Ishikawa (cell line): Measurements from ENCODE around the gene SCFD2.

Experiments
- CEBPB ChIP-seq: IDR thresholded peaks from 2 replicates; pipeline ENCODE4 v1.6.1; 2012
- CREB1 ChIP-seq: IDR thresholded peaks from 2 replicates; pipeline ENCODE4 v1.6.1; 2012; ENCODE audit warnings: low read depth
- EGR1 ChIP-seq: IDR thresholded peaks from 2 replicates; pipeline ENCODE4 v1.6.1; 2012
- EP300 ChIP-seq: IDR thresholded peaks from 2 replicates; pipeline ENCODE4 v1.6.1; 2012; ENCODE audit warnings: borderline replicate concordance
- FOXM1 ChIP-seq: IDR thresholded peaks from 2 replicates; pipeline ENCODE4 v1.6.1; 2012; ENCODE audit warnings: low read depth, borderline replicate concordance
- MAX ChIP-seq: IDR thresholded peaks from 2 replicates; pipeline ENCODE4 v1.6.1; 2012
- NFIC ChIP-seq: IDR thresholded peaks from 2 replicates; pipeline ENCODE4 v1.6.1; 2012
- RAD21 ChIP-seq: IDR thresholded peaks from 2 replicates; pipeline ENCODE4 v1.6.1; 2012; ENCODE audit warnings: low read depth
- REST ChIP-seq: IDR thresholded peaks from 2 replicates; pipeline ENCODE4 v1.6.1; 2012; ENCODE audit warnings: low read depth, mild to moderate bottlenecking
- TAF1 ChIP-seq: IDR thresholded peaks from 2 replicates; pipeline ENCODE4 v1.6.1; 2012; ENCODE audit warnings: low read depth, mild to moderate bottlenecking
- TCF12 ChIP-seq: IDR thresholded peaks from 2 replicates; pipeline ENCODE4 v1.6.1; 2012; ENCODE audit warnings: low read depth
- TEAD4 ChIP-seq: IDR thresholded peaks from 2 replicates; pipeline ENCODE4 v1.6.1; 2012
- YY1 ChIP-seq: IDR thresholded peaks from 2 replicates; pipeline ENCODE4 v1.6.1; 2012; ENCODE audit warnings: low read depth
- ZBTB7A ChIP-seq: IDR thresholded peaks from 2 replicates; pipeline ENCODE4 v1.6.1; 2012; ENCODE audit warnings: low read depth
- TF ChIP-seq, protein P1 (sequence below): IDR thresholded peaks from 2 replicates; pipeline ENCODE4 v1.6.1; 2012

The SCFD2 gene

DNA sequence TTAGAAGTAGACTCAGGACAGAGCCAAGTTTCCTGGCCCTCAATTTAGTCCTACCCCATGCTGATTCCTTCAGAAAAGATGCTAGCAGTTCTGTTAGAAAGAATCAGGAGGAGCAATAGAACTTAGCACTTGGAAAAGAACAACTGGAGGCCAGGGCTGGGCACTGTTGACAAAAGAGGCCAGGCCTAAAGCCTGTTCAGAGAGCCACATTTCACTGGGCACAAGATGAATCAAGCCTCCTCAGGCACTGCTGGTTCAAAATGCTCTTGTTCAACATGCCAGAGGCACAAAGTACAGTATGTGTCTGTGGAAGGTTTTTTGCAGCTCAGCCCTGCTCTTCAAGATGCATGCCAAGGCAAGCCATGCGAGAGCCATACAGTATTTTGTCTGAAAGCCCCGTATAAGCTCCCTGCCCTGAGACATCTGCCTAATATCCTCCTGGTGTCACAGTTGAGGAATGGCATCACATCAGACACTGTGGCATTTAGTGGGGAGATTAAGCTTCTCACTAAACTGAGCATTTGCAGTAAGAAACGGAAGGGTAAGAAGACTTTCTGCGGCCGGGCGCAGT is 450.0 kb downstream of the SCFD2 start:
- TF ChIP-seq TAF1, result no peak
- no peak for TF ChIP-seq EP300
- no peak for TF ChIP-seq CREB1
- no peak for TF ChIP-seq FOXM1
- TF ChIP-seq REST, result no peak
- no peak for TF ChIP-seq TCF12
- no peak for TF ChIP-seq CEBPB
- no peak for TF ChIP-seq TEAD4
- no peak for TF ChIP-seq EGR1
- TF ChIP-seq NFIC, result no peak
- no peak for TF ChIP-seq RAD21
- no peak for TF ChIP-seq YY1
- TF ChIP-seq ZBTB7A, result no peak
- TF ChIP-seq, protein P1, sequence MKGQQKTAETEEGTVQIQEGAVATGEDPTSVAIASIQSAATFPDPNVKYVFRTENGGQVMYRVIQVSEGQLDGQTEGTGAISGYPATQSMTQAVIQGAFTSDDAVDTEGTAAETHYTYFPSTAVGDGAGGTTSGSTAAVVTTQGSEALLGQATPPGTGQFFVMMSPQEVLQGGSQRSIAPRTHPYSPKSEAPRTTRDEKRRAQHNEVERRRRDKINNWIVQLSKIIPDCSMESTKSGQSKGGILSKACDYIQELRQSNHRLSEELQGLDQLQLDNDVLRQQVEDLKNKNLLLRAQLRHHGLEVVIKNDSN, result no peak
- no peak for TF ChIP-seq MAX

DNA sequence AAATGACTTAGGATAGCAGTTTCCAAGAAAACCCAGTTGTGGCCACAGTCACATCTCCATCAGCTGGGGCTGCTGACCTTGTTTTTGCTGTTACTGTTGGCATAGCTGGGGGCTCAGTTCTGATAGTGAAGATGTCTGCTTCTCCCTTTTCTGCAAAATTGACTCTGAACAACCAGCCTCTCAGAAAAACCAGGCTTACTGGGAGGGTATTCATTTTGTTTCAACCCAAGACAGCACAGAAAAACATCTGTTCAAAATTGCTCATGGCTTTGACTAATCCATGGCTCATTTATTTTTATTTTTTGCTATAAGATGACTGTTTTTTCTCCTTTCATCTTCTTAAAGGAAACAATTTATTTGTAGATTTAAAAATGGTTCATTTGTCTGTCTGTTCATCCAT is 450.7 kb downstream of the SCFD2 start:
- TF ChIP-seq FOXM1 (no peak), ZBTB7A (no peak), YY1 (no peak), REST (no peak), TAF1 (no peak), CREB1 (no peak), TEAD4 (no peak), RAD21 (no peak), NFIC (no peak), EGR1 (no peak), CEBPB (no peak), TCF12 (no peak), MAX (no peak), EP300 (no peak)
- TF ChIP-seq, protein P1, result no peak

- TF ChIP-seq TCF12 (no peak), EGR1 (no peak), FOXM1 (no peak), TEAD4 (no peak), NFIC (no peak), EP300 (no peak), YY1 (no peak), REST (no peak), CREB1 (no peak), TAF1 (no peak), CEBPB (no peak)
- TF ChIP-seq, protein P1, result no peak
These were observed 451.7 kb downstream of the SCFD2 start for GRCh38 chr4:52914051-52914605.

- TF ChIP-seq RAD21, result no peak
- no peak for TF ChIP-seq REST
- no peak for TF ChIP-seq YY1
- no peak for TF ChIP-seq MAX
- TF ChIP-seq TCF12, result no peak
- no peak for TF ChIP-seq EP300
- no peak for TF ChIP-seq NFIC
- no peak for TF ChIP-seq TEAD4
- no peak for TF ChIP-seq CEBPB
- TF ChIP-seq, protein P1, result no peak
- TF ChIP-seq ZBTB7A, result no peak
These were observed 453.3 kb downstream of the SCFD2 start for GRCh38 chr4:52912608-52913007.
